OCI-LY3 (cell line): ENCODE measurements around the gene BRICD5.

Experiments
- H2AFZ ChIP-seq: fragments of 200-600, 300-600 bp; shearing (Covaris generic); 2 replicates; pipeline ENCODE4 v1.6.0; 2014; ENCODE audit warnings: antibody characterized with exemption, low read depth, low read length
- H3K27ac ChIP-seq: fragments of 200-600, 300-600 bp; sonication (generic); 2 replicates; pipeline ENCODE4 v1.5.1; 2014; ENCODE audit warnings: mild to moderate bottlenecking, low read length, moderate library complexity, mixed read lengths
- H3K27me3 ChIP-seq: fragments of 200-600, 300-600 bp; sonication (generic); 2 replicates; pipeline ENCODE4 v1.6.1; 2014; ENCODE audit warnings: low read depth, low read length, mixed read lengths
- H3K36me3 ChIP-seq: fragments of 200-600, 300-600 bp; sonication (generic); replicated peaks from 2 replicates; pipeline ENCODE3; 2014; ENCODE audit warnings: low read depth, low read length, mixed read lengths
- H3K4me1 ChIP-seq: fragments of 300-600, 200-600 bp; sonication (generic); 2 replicates; pipeline ENCODE4 v1.6.1; 2014; ENCODE audit warnings: low read length, mixed read lengths
- H3K4me2 ChIP-seq: fragments of 200-600, 300-600 bp; sonication (generic); 2 replicates; pipeline ENCODE4 v1.6.1; 2014; ENCODE audit warnings: low read length, mixed read lengths
- H3K4me3 ChIP-seq: fragments of 300-600, 200-600 bp; sonication (generic); 2 replicates; pipeline ENCODE4 v1.5.1; 2014; ENCODE audit warnings: antibody characterized with exemption, mild to moderate bottlenecking, low read length, moderate library complexity
- H3K79me2 ChIP-seq: fragments of 300-600, 200-600 bp; shearing (Covaris generic); 2 replicates; pipeline ENCODE4 v1.6.1; 2014; ENCODE audit warnings: mild to moderate bottlenecking, low read length, mixed read lengths
- H3K9ac ChIP-seq: fragments of 300-600, 200-600 bp; shearing (Covaris generic); 2 replicates; pipeline ENCODE4 v1.6.0; 2014; ENCODE audit warnings: mild to moderate bottlenecking, low read length, moderate library complexity
- H3K9me3 ChIP-seq: fragments of 200-600, 300-600 bp; shearing (Covaris generic); 2 replicates; pipeline ENCODE4 v1.6.1; 2014; ENCODE audit warnings: low read length, mixed read lengths; ENCODE audit not compliant: insufficient read depth
- H4K20me1 ChIP-seq: fragments of 200-600, 300-600 bp; sonication (generic); 2 replicates; pipeline ENCODE4 v1.6.1; 2016; ENCODE audit warnings: low read length, mixed read lengths; ENCODE audit not compliant: insufficient read depth
- EZH2phosphoT487 ChIP-seq: fragments of 200-600 bp; shearing (Covaris generic); IDR thresholded peaks from 2 replicates; pipeline ENCODE4 v1.6.1; 2018; ENCODE audit warnings: antibody characterized with exemption, mixed run types, low read depth
- TF ChIP-seq, protein P1 (sequence below): fragments of 200-600, 300-600 bp; sonication (generic); IDR thresholded peaks from 2 replicates; pipeline ENCODE4 v1.5.1; 2014; ENCODE audit warnings: antibody characterized with exemption, low read length, low read depth

The BRICD5 gene

DNA sequence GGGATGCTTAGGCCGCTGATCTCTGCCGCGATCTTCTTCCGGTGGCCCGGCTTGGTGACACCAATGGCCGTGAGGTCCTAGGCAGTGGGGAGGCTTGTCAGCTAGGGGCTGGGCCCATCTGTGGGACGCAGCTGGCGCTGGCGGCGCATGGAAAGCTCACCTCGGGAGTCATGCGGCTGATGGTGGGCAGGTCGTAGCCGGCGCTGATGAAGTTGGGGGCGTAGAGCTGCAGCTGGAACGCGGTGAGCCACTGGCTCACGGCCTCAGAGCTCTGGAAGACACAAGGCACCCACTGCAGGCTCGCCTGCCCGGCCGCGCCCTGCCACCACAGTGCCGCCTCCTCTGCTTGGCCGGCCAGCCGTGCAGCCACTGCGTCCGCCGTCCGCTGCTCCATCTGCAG is 27.0 kb downstream of the BRICD5 start:
- no peaks in the 10 kb centered on the region for H3K4me1 ChIP-seq
- H3K36me3 ChIP-seq: no peaks in the 10 kb centered on the region
- H3K4me3 ChIP-seq: no peak overlapping the region
- no peak overlapping the region for H3K27ac ChIP-seq
- H2AFZ ChIP-seq: no peak overlapping the region
- no peaks in the 10 kb centered on the region for H3K27me3 ChIP-seq
- no peak for TF ChIP-seq EZH2phosphoT487
- TF ChIP-seq, protein P1, sequence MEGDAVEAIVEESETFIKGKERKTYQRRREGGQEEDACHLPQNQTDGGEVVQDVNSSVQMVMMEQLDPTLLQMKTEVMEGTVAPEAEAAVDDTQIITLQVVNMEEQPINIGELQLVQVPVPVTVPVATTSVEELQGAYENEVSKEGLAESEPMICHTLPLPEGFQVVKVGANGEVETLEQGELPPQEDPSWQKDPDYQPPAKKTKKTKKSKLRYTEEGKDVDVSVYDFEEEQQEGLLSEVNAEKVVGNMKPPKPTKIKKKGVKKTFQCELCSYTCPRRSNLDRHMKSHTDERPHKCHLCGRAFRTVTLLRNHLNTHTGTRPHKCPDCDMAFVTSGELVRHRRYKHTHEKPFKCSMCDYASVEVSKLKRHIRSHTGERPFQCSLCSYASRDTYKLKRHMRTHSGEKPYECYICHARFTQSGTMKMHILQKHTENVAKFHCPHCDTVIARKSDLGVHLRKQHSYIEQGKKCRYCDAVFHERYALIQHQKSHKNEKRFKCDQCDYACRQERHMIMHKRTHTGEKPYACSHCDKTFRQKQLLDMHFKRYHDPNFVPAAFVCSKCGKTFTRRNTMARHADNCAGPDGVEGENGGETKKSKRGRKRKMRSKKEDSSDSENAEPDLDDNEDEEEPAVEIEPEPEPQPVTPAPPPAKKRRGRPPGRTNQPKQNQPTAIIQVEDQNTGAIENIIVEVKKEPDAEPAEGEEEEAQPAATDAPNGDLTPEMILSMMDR: no peak
- H3K9ac ChIP-seq: no peak overlapping the region
- no peaks in the 10 kb centered on the region for H3K9me3 ChIP-seq
- H4K20me1 ChIP-seq: no peaks in the 10 kb centered on the region
- no peaks in the 10 kb centered on the region for H3K79me2 ChIP-seq
- H3K4me2 ChIP-seq: no peak overlapping the region

DNA sequence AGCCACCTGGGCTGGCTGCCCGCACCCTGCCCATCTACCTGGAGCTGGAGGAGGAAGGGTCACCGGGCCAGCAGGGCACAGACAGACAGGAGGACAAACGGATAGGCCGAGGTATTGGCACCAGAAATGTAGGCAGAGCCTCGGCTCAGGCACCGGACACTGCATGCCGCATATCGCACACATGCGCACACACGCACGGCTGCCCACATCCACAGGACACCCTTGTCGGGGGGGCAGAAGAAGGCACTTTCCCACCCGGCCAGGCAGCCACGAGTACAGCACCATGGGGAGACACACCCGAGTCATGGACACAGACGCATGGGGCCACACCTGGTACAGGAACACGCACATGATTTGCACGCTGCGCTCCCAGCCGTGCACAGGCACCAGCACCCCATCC is 28.7 kb downstream of the BRICD5 start:
- H4K20me1 ChIP-seq: no peaks in the 10 kb centered on the region
- no peak overlapping the region for H3K4me3 ChIP-seq
- H3K9ac ChIP-seq: no peak overlapping the region
- H3K27me3 ChIP-seq: no peaks in the 10 kb centered on the region
- no peak overlapping the region for H3K4me2 ChIP-seq
- no peaks in the 10 kb centered on the region for H3K4me1 ChIP-seq
- no peaks in the 10 kb centered on the region for H3K9me3 ChIP-seq
- no peak overlapping the region for H3K27ac ChIP-seq
- TF ChIP-seq, protein P1: no peak
- TF ChIP-seq EZH2phosphoT487: no peak
- no peaks in the 10 kb centered on the region for H3K79me2 ChIP-seq
- H3K36me3 ChIP-seq: peaks cover 4% of the 10 kb centered on the region
- no peak overlapping the region for H2AFZ ChIP-seq

DNA sequence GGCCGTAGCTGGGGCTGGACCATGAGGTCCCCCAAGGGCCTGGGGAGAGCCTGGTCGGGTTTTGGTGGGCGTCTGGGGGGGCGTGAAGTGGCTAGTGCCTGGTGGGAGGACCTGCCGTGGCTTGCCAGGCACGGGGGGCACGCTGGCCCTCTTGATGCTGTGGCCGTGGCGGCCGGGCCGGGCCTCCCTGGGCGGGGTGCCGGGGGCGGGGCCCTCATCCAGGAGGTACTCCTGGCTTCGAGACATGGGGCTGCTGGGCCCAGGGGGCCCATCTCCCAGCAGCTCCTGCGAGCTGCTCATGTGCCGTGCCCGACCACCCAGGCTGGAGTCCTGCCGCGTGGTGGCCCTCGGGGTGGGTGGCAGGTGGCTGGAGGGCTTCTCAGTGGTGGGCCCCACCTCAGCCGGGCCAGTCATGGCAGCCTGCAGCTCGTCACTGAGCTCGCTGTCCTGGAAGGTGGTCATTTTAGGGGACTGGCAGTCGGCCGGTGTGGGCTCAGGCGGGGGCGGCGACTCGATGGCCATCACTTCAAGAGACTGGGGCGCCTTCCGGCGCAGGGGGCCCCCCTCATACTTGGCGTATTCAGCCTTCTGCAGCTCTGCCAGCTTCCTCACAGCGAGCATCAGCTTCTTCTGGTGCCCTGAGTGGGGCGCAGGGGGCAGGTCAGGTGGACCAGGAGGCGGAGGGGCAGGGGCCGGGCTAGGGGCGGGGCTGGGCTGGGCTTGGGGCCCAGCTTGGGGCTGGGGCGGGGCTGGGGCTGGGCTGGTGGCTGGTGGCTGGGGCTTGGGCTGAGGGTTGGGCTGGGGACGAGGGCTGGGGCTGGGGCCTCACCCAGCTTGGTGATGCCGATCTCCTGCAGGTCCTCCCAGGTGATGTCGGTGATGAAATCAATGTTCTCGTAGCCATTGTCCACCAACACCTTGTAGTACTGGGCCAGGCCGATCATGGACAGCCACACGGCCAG is 29.4 kb downstream of the BRICD5 start:
- Histone ChIP-seq H3K9ac (no peak overlapping the region), H3K27me3 (no peaks in the 10 kb centered on the region), H3K4me2 (no peak overlapping the region)

DNA sequence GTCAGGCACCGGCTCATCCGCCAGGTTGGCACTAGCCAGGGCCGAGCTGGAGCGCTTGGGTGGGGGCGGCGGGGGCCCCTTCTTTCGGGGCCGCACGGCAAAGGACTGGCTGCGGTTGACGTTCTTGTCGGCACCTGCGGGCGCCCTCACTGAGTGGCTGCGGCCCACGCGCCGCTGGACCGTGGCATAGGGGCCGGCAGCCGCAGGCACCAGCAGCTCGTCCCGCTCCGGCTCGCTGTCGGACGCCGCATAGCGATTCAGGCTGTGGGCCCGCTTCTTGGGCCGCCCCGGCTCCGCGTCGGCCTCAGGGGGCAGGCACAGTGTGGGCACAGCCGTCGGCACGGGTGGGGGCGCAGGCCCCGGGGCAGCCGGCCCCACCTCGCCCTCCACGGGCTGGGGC is 30.2 kb downstream of the BRICD5 start:
- TF ChIP-seq EZH2phosphoT487: no peak
- TF ChIP-seq, protein P1: no peak
- Histone ChIP-seq H3K27me3 (no peaks in the 10 kb centered on the region), H4K20me1 (no peaks in the 10 kb centered on the region), H3K79me2 (no peaks in the 10 kb centered on the region), H3K9ac (no peak overlapping the region), H3K9me3 (no peaks in the 10 kb centered on the region), H3K36me3 (peaks cover 9% of the 10 kb centered on the region), H3K27ac (no peak overlapping the region), H2AFZ (no peak overlapping the region), H3K4me1 (no peaks in the 10 kb centered on the region), H3K4me3 (no peak overlapping the region), H3K4me2 (no peak overlapping the region)

More for the DNA sequence above, 29.4 kb downstream of the BRICD5 start:
- TF ChIP-seq EZH2phosphoT487: no peak
- TF ChIP-seq, protein P1: no peak
- Histone ChIP-seq H3K36me3 (peaks cover 4% of the 10 kb centered on the region), H3K79me2 (no peaks in the 10 kb centered on the region), H4K20me1 (no peaks in the 10 kb centered on the region), H3K4me3 (no peak overlapping the region), H3K27ac (no peak overlapping the region), H2AFZ (no peak overlapping the region), H3K9me3 (no peaks in the 10 kb centered on the region), H3K4me1 (no peaks in the 10 kb centered on the region)
